Suprapubic skin (tissue), 4 donors: ENCODE results near the gene RASAL1.

ENCODE experiments used
- CTCF ChIP-seq, 2 donors: fragments of 200-600 bp in 1 of 2; fragments of 450-650 bp in 1 of 2; sonication (generic) in 1 of 2; IDR thresholded peaks; one replicate each; pipeline ENCODE4 v1.5.1; 2016 to 2019; ENCODE audit warnings: antibody characterized with exemption in 2 of 2, mild to moderate bottlenecking in 1 of 2, moderate library complexity in 1 of 2
- POLR2A ChIP-seq, 2 donors: fragments of 450-650 bp; IDR thresholded peaks; one replicate each; pipeline ENCODE4 v1.6.1; 2017; ENCODE audit warnings: antibody characterized with exemption in 2 of 2, mild to moderate bottlenecking in 2 of 2, moderate library complexity in 2 of 2
- POLR2AphosphoS5 ChIP-seq, 3 donors: sonication (generic); formaldehyde crosslinking; IDR thresholded peaks; one replicate each; pipeline ENCODE4 v1.6.1; 2017; ENCODE audit warnings: antibody characterized with exemption in 3 of 3

- no peak for TF ChIP-seq CTCF (IDR thresholded peaks at IDR 0.05)
- no peak for TF ChIP-seq POLR2A (IDR thresholded peaks at IDR 0.05)
- no peak for TF ChIP-seq POLR2AphosphoS5 (IDR thresholded peaks at IDR 0.05)
These were observed 33.8 kb downstream of the RASAL1 start for GRCh38 chr12:113101751-113102150.
